B cell (primary cell): Measurements from ENCODE around the gene LZTFL1. TPM values are rescaled to one million over a fixed set of nuclear protein-coding genes. Genes with fewer than 3 reads are reported as not detected.

Source experiments
- ATAC-seq: fragments of 200-7000 bp; cut with Tn5 transposase; one replicate; pipeline ENCODE4 v1.10.0; 2021; ENCODE audit warnings: low read depth, mild to moderate bottlenecking, moderate number of reproducible peaks, moderate library complexity
- CTCF ChIA-PET: fragments of 350-600 bp; sonication (Branson Sonifier 250); formaldehyde crosslinking; loops from one replicate; lab custom pipeline; 2021; ENCODE audit warnings: antibody characterized with exemption, inconsistent platforms; lab: Charles Lee
- POLR2A ChIA-PET: fragments of 350-600 bp; sonication (Branson Sonifier 250); formaldehyde crosslinking; loops from one replicate; lab custom pipeline; 2021; ENCODE audit warnings: antibody characterized with exemption; lab: Charles Lee
- DNase-seq: peaks from one replicate; pipeline ENCODE4 v3.0.0; 2013
- H2AFZ ChIP-seq: 2 replicates; pipeline ENCODE4 v1.6.1; 2012; ENCODE audit warnings: mild to moderate bottlenecking, low read depth, low read length; ENCODE audit not compliant: insufficient read depth, poor library complexity, severe bottlenecking
- H3K27ac ChIP-seq, 2 donors: 1 replicate in 1 of 2; 2 replicates in 1 of 2; pipeline ENCODE4 v1.5.1; 2012 to 2013; ENCODE audit warnings: low read length in 2 of 2, mild to moderate bottlenecking in 2 of 2, moderate library complexity in 1 of 2
- H3K27me3 ChIP-seq, 4 experiments: fragments of 200-600 bp in 1 of 4; sonication (generic) in 1 of 4; replicated peaks in 1 of 4; 1 replicate in 2 of 4; 2 replicates in 2 of 4; pipeline versions ENCODE4 v1.6.1 to v1.7.0; 2013 to 2016; ENCODE audit warnings: low read length in 3 of 4, mild to moderate bottlenecking in 2 of 4, mixed read lengths in 1 of 4, moderate library complexity in 1 of 4; ENCODE audit not compliant: insufficient read depth in 4 of 4, control insufficient read depth in 3 of 4; ENCODE audit errors: control extremely low read depth in 1 of 4
- H3K36me3 ChIP-seq, 2 experiments: replicated peaks in 1 of 2; 1 replicate in 1 of 2; 2 replicates in 1 of 2; pipeline versions ENCODE4 v1.6.1 to v1.7.1; 2013; ENCODE audit warnings: low read length in 1 of 2; ENCODE audit not compliant: insufficient read depth in 2 of 2, control insufficient read depth in 1 of 2; ENCODE audit errors: control extremely low read depth in 1 of 2, extremely low read depth in 1 of 2
- H3K4me1 ChIP-seq, 2 donors: fragments of 200-600 bp in 1 of 2; sonication (generic) in 1 of 2; 1 replicate in 1 of 2; 2 replicates in 1 of 2; pipeline versions ENCODE4 v1.5.1 to v1.6.1; 2013 to 2017; ENCODE audit warnings: low read length in 2 of 2; ENCODE audit not compliant: control insufficient read depth in 2 of 2, insufficient read depth in 2 of 2
- H3K4me2 ChIP-seq: replicated peaks from 2 replicates; pipeline ENCODE3; 2012; ENCODE audit warnings: mild to moderate bottlenecking, low read depth, low read length; ENCODE audit not compliant: poor library complexity, severe bottlenecking
- H3K4me3 ChIP-seq, 5 experiments: fragments of 200-600 bp in 1 of 5; sonication (generic) in 1 of 5; 1 replicate in 3 of 5; 2 replicates in 2 of 5; pipeline versions ENCODE4 v1.5.1 to v1.7.0; 2011 to 2016; ENCODE audit warnings: low read length in 4 of 5, mild to moderate bottlenecking in 4 of 5, low read depth in 2 of 5, control low read depth in 1 of 5, moderate library complexity in 1 of 5; ENCODE audit not compliant: insufficient read depth in 1 of 5; ENCODE audit errors: control extremely low read depth in 1 of 5, extremely low read depth in 1 of 5
- H3K79me2 ChIP-seq: fragments of 200-600 bp; sonication (generic); one replicate; pipeline ENCODE4 v1.6.0; 2016; ENCODE audit warnings: low read length; ENCODE audit not compliant: control insufficient read depth, insufficient read depth
- H3K9ac ChIP-seq: fragments of 200-600 bp; sonication (generic); 2 replicates; pipeline ENCODE4 v1.6.1; 2017; ENCODE audit warnings: mild to moderate bottlenecking, low read length, moderate library complexity
- H3K9me3 ChIP-seq, 3 donors: one replicate each; pipeline versions ENCODE4 v1.6.1 to v1.7.1; 2013; ENCODE audit warnings: low read length in 2 of 3; ENCODE audit not compliant: control insufficient read depth in 2 of 3, insufficient read depth in 1 of 3; ENCODE audit errors: control extremely low read depth in 1 of 3
- H4K20me1 ChIP-seq: 2 replicates; pipeline ENCODE4 v1.6.0; 2012; ENCODE audit warnings: mild to moderate bottlenecking, low read length; ENCODE audit not compliant: insufficient read depth, control insufficient read depth, poor library complexity, severe bottlenecking
- H3K27ac Mint-ChIP-seq: one replicate; pipeline ENCODE4 v1.8.0; 2021; ENCODE audit warnings: mixed read lengths
- H3K27me3 Mint-ChIP-seq: one replicate; pipeline ENCODE4 v1.8.0; 2021; ENCODE audit warnings: mixed read lengths
- H3K4me1 Mint-ChIP-seq: one replicate; pipeline ENCODE4 v1.8.0; 2021; ENCODE audit warnings: mixed read lengths
- H3K4me3 Mint-ChIP-seq: one replicate; pipeline ENCODE4 v1.8.0; 2021; ENCODE audit warnings: mixed read lengths
- H3K9me3 Mint-ChIP-seq: one replicate; pipeline ENCODE4 v1.8.0; 2022; ENCODE audit warnings: mixed read lengths; ENCODE audit not compliant: insufficient read depth
- EZH2 ChIP-seq: IDR thresholded peaks from 2 replicates; pipeline ENCODE4 v1.6.1; 2012; ENCODE audit warnings: borderline replicate concordance, low read depth, mild to moderate bottlenecking, moderate library complexity, low read length; ENCODE audit not compliant: insufficient read depth, poor library complexity, severe bottlenecking
- WGBS: methylation state at CpG from one replicate; pipeline ENCODE4 v1.1.5; 2013; ENCODE audit warnings: missing lambda C conversion rate; ENCODE audit not compliant: insufficient coverage; 5-methylcytosine and 5-hydroxymethylcytosine counted together
- intact Hi-C: fragments of 100-400 bp; cut with micrococcal nuclease; formaldehyde crosslinking; loops from one replicate; pipeline ENCODE4 v1.10.0; 2022
- polyA plus RNA-seq: library from polyadenylated mRNA; depleted of rRNA; stranded (reverse); fragments of >200 nt; gene quantifications from 2 replicates; pipeline ENCODE4 v1.2.3, GENCODE V29; 2012
- total RNA-seq, 2 donors: library from RNA; stranded (reverse); fragments of 120-200 nt in 1 of 2; gene quantifications; 1 replicate in 1 of 2; 2 replicates in 1 of 2; pipeline versions ENCODE4 v1.2.3 to v1.2.4, GENCODE V29; 2013 to 2022
- TF ChIP-seq, protein P1 (sequence below): fragments of 200-600 bp; IDR thresholded peaks from one replicate; pipeline ENCODE4 v1.8.0; 2022; ENCODE audit warnings: antibody characterized with exemption, mild to moderate bottlenecking

LZTFL1 gene
- total and polyA plus RNA-seq, 2 donors (not counting 1 experiment from before 2014, with no cell fraction given), result 16.5 to 17.8 TPM

DNA sequence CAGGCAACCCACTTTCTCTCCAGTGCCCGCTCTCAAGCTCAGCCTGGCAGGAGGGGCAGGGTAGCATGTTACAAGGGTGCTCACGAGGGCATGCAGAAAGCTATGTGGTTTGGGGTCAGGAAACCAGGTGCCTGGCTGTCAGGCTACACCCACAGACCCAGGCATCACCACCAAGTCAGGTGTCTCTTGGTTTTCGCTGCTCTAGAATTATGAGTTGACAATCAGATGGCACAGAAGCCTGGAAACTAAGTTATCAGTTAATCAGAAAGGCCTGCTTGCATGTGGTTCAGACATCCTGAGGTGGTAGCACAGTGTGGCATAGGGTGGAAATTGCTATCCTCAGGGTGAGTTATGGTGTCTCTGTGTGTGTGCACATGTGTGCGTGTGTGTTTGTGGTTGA is 28.2 kb upstream of the LZTFL1 start:
- DNase-seq (peak; percentile 71), ATAC-seq (peak; percentile 71)
- intact Hi-C loops, result no loop called here
- peak overlapping the region; percentile 34 for H3K27ac Mint-ChIP-seq
- H3K4me2 ChIP-seq, result peak overlapping the region; percentile 3
- ChIA-PET POLR2A (no interaction called here), CTCF (no interaction called here)
- H2AFZ ChIP-seq, result no peak overlapping the region
- WGBS, result 0% methylated on average over 2 of the region's 4 CpGs
- TF ChIP-seq EZH2, result no peak
- TF ChIP-seq, protein P1, sequence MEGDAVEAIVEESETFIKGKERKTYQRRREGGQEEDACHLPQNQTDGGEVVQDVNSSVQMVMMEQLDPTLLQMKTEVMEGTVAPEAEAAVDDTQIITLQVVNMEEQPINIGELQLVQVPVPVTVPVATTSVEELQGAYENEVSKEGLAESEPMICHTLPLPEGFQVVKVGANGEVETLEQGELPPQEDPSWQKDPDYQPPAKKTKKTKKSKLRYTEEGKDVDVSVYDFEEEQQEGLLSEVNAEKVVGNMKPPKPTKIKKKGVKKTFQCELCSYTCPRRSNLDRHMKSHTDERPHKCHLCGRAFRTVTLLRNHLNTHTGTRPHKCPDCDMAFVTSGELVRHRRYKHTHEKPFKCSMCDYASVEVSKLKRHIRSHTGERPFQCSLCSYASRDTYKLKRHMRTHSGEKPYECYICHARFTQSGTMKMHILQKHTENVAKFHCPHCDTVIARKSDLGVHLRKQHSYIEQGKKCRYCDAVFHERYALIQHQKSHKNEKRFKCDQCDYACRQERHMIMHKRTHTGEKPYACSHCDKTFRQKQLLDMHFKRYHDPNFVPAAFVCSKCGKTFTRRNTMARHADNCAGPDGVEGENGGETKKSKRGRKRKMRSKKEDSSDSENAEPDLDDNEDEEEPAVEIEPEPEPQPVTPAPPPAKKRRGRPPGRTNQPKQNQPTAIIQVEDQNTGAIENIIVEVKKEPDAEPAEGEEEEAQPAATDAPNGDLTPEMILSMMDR, result no peak
- no peaks in the 10 kb centered on the region for H4K20me1 ChIP-seq
- H3K4me1 ChIP-seq, result peaks cover 19 to 33% of the 10 kb centered on the region in 2 donors
- no peaks in the 10 kb centered on the region for H3K9me3 ChIP-seq
- no peaks in the 10 kb centered on the region for H3K79me2 ChIP-seq
- H3K4me3 Mint-ChIP-seq, result peak overlapping the region; percentile 6
- H3K9me3 Mint-ChIP-seq, result no peaks in the 10 kb centered on the region
- no peak overlapping the region for H3K9ac ChIP-seq
- no peaks in the 10 kb centered on the region for H3K27me3 ChIP-seq
- no peaks in the 10 kb centered on the region for H3K36me3 ChIP-seq
- H3K4me1 Mint-ChIP-seq, result peaks cover 41% of the 10 kb centered on the region
- no peaks in the 10 kb centered on the region for H3K27me3 Mint-ChIP-seq
- H3K27ac ChIP-seq, result peak overlapping the region in 1 of 2 donors; percentile 36
- H3K4me3 ChIP-seq, result no peak overlapping the region

DNA sequence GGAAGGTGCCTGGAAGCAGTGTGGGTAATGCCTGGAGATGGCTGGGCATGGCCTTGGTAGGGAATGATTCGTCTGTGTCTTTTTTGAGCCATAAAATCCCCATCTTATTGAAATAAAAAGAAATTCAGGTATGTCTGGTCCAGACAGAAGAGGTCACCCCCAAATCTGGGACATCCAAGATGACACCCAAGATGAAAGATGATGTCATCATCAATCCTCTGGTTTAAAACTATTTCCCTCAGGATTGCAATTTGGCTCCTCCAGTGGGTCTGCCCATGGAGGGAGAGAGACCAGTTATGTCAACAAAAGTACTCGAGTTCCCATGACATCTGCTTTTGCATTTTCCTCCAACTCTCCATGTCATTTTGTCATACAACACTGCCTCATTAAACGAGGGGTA is 27.7 kb upstream of the LZTFL1 start:
- ChIA-PET POLR2A (no interaction called here), CTCF (no interaction called here)
- H3K27me3 Mint-ChIP-seq, result no peaks in the 10 kb centered on the region

More for the DNA sequence above, 27.7 kb upstream of the LZTFL1 start:
- H3K4me2 ChIP-seq, result peak overlapping the region; percentile 3
- no peak overlapping the region for H3K27ac ChIP-seq
- H3K27me3 ChIP-seq, result no peaks in the 10 kb centered on the region
- H3K9me3 ChIP-seq, result no peaks in the 10 kb centered on the region
- no peaks in the 10 kb centered on the region for H4K20me1 ChIP-seq
- intact Hi-C loops, result no loop called here
- Mint-ChIP-seq H3K9me3 (no peaks in the 10 kb centered on the region), H3K27ac (peak overlapping the region; percentile 34), H3K4me3 (no peak overlapping the region), H3K4me1 (peaks cover 46% of the 10 kb centered on the region)
- DNase-seq (no peak), ATAC-seq (no peak)
- WGBS, result no CpG with 5 or more reads among the region's 3 CpGs
- no peaks in the 10 kb centered on the region for H3K79me2 ChIP-seq
- H3K9ac ChIP-seq, result no peak overlapping the region
- no peak overlapping the region for H2AFZ ChIP-seq
- H3K36me3 ChIP-seq, result no peaks in the 10 kb centered on the region
- H3K4me3 ChIP-seq, result no peak overlapping the region
- peaks cover 23 to 37% of the 10 kb centered on the region in 2 donors for H3K4me1 ChIP-seq
- no peak for TF ChIP-seq EZH2
- TF ChIP-seq, protein P1, result no peak
